ENCODE data around the gene CPT1A.

CPT1A gene

DNA sequence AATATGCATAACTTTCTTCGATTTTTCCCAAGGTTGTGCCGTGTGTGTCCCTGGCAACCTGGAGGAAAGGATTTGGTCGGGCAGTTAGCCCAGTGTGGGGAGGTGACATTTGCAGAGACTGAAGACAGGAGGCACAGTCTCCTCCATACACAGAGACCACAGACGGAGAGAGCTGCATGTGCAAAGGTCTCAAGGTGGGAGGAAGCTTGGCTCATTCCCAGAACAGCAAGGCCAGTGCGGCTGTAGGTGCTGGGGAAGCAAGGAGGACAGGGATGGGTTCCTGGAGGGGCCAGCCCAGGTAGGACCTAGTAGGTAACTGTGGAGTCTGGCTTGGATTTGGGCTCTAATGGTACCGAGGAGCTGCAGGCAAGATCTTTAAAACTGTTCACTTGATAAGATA is 20.7 kb upstream of the CPT1A start:
- TF ChIP-seq, protein P1, sequence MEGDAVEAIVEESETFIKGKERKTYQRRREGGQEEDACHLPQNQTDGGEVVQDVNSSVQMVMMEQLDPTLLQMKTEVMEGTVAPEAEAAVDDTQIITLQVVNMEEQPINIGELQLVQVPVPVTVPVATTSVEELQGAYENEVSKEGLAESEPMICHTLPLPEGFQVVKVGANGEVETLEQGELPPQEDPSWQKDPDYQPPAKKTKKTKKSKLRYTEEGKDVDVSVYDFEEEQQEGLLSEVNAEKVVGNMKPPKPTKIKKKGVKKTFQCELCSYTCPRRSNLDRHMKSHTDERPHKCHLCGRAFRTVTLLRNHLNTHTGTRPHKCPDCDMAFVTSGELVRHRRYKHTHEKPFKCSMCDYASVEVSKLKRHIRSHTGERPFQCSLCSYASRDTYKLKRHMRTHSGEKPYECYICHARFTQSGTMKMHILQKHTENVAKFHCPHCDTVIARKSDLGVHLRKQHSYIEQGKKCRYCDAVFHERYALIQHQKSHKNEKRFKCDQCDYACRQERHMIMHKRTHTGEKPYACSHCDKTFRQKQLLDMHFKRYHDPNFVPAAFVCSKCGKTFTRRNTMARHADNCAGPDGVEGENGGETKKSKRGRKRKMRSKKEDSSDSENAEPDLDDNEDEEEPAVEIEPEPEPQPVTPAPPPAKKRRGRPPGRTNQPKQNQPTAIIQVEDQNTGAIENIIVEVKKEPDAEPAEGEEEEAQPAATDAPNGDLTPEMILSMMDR (conservative IDR thresholded peaks at IDR 0.05), result no peak
- TF ChIP-seq ZFX (IDR thresholded peaks at IDR 0.05), result no peak

DNA sequence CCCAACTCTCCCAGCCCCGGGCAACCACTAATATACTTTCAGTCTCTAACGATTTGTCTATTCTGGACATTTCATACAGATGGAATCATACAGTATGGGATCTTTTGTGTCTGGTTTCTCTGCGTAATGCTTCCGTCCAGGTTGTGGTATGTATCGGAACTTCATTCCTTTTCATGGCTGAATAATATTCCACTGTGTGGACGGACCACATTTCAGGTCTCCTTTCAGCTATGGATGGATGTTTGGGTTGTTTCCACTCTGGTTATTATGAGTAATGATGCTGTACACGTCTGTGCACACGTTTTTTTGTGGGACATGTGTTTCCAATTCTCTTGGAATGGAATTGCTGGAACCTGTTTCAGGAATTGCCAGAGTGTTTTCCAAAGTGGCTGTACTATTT is 17.4 kb upstream of the CPT1A start:
- H3K27ac ChIP-seq, result no peak overlapping the region
- no peak for TF ChIP-seq ZFX (IDR thresholded peaks at IDR 0.05)
- TF ChIP-seq, protein P1 (conservative IDR thresholded peaks at IDR 0.05), result no peak

More for the DNA sequence above, 20.7 kb upstream of the CPT1A start:
- H3K27ac ChIP-seq, result no peak overlapping the region

GRCh38 chr11:68857037-68857586 is 15.4 kb upstream of the CPT1A start:
- peak overlapping the region; percentile 78 for H3K27ac ChIP-seq

GRCh38 chr11:68856425-68857030 is 14.8 kb upstream of the CPT1A start:
- peak overlapping the region; percentile 78 for H3K27ac ChIP-seq

More at GRCh38 chr11:68857037-68857586, 15.4 kb upstream of the CPT1A start:
- TF ChIP-seq ZFX (IDR thresholded peaks at IDR 0.05), result no peak
- TF ChIP-seq, protein P1 (conservative IDR thresholded peaks at IDR 0.05), result no peak

DNA sequence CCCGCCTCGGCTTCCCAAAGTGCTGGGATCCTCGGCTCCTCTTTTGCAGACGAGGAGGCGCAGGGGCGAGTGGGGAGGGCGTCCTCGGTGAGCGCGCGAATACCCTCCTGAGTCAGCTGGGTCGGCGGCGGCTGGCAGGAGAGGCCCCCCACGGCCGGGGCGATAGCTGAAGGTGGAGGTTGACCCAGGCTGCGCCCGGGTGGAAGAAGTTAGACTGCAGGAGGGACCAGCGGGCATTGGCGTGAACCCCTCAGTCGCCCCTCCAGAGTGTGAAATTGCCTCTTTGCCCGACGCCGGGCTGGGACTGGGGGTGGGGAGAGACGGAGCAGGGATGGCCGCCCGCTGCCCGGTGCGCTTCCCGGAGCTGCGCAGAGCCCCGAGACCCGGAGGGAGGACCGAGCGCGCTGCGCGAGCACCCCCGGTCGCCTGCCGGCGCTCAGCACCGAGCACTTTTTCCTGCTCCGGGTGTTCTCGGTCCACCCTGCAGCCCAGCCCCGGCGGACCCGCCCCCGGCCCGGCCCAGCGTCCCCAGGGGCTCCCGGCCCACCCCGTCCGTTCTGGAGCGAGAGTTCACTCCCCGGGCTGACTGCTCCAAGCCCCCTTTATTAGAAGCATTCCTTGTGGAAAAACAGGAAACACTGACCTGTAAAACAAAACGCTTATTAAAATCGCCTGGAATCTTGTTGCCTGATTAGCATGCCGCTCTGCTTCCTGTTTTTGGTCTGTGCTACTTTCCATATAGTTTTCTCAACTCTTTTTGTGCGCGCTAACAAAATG is 13.7 kb upstream of the CPT1A start:
- no peak overlapping the region for H3K27ac ChIP-seq
- TF ChIP-seq, protein P1 (conservative IDR thresholded peaks at IDR 0.05), result no peak
- TF ChIP-seq ZFX (IDR thresholded peaks at IDR 0.05), result no peak

DNA sequence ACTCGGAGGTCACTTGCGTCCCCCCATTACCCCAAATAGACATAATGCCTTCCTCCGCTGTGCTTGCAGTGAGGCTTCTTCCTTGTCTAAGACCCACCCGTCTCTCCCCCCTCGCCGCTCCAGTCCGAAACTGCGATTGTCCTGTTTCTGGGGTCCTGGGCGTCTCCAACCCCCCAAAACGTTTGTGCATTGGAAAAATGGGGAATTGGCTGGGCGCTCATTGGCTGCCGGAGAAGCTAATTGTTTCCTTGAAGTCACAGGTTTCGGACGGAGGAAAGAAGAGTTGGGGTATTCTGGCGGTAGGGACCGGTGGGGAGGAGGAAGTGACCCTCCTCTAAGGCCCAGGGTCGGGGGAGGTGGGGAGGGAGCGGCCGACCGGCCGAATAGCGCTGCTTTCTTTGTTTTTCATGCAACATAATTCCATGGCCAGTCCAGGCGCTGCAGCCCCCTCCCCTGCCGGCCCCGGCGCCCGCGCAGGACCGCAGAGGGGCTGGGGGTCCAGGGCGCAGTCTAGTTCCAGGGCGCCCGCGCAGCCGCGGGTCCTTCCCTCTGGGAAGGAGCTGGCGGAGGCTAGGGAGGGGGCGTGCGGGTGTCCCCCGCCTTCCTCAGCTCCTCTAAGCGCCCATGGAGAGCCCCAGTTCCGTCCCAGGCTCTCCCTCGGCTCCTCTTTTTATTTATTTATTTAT is 12.7 kb upstream of the CPT1A start:
- TF ChIP-seq ZFX (IDR thresholded peaks at IDR 0.05), result no peak
- TF ChIP-seq, protein P1 (conservative IDR thresholded peaks at IDR 0.05), result no peak
- no peak overlapping the region for H3K27ac ChIP-seq

- H3K27ac ChIP-seq, result no peak overlapping the region
- TF ChIP-seq ZFX (IDR thresholded peaks at IDR 0.05), result no peak
- TF ChIP-seq, protein P1 (conservative IDR thresholded peaks at IDR 0.05), result no peak
These were observed 10.9 kb upstream of the CPT1A start for GRCh38 chr11:68852628-68853027.

Measured in C4-2B (cell line).